HG03139 (cell line): ENCODE data around the gene TRAF3IP1.

Experiments
- ATAC-seq: cut with Tn5 transposase; IDR thresholded peaks from one replicate; pipeline ENCODE4 v1.9.1; 2021; ENCODE audit not compliant: unreplicated experiment

TRAF3IP1 gene

DNA sequence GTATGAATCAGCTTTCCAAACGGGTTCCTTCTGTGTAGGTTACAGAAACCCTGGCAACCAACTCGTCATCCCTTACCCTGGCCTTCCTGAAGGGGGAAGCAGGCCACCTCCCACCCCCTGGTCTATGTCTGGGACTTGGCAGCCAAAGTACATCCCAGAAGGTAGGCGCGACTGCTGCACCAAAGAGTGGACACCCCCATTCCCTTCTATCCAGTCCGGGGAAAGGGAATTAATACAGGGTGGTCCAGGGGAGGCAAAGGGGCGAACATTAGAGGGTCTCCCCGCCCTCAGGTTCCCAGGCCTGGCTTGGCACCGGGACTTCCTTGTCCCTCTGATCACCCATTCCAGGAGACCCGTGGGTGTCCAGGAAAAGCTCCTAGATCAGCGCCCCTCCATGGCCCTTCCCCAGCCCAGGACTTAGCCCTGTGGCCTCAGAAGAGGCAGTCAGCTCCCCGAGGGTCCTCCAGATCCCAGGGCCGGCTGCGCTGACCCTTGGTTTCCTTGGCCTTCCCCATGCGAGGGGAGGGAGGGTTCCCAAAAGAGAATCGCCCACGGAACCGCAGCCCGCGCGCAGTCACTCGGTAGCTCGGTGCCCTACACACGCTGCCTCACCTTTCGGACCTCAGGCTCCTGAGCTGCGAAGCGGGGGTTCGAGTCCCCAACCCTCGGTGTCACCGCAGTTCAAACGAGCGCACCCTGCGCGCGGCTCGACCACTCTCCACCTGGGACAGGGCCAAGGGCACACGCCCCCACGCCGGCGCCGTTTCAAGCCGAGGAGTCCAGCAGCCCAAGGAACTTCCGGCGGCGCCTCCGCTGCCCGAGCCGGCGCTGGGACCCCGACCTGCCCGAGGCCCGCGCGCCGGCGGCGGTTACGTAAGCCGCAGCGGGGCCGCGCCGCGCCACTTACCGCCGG lies 32.3 kb upstream of the TRAF3IP1 start, which contains the start of gene PER2:
Gene PER2 (minus strand): TSS at position 874 of the 913 bp plus-strand sequence. CDS start 10,674 bp downstream, outside the sequence.
- ATAC-seq = peak; percentile 32

DNA sequence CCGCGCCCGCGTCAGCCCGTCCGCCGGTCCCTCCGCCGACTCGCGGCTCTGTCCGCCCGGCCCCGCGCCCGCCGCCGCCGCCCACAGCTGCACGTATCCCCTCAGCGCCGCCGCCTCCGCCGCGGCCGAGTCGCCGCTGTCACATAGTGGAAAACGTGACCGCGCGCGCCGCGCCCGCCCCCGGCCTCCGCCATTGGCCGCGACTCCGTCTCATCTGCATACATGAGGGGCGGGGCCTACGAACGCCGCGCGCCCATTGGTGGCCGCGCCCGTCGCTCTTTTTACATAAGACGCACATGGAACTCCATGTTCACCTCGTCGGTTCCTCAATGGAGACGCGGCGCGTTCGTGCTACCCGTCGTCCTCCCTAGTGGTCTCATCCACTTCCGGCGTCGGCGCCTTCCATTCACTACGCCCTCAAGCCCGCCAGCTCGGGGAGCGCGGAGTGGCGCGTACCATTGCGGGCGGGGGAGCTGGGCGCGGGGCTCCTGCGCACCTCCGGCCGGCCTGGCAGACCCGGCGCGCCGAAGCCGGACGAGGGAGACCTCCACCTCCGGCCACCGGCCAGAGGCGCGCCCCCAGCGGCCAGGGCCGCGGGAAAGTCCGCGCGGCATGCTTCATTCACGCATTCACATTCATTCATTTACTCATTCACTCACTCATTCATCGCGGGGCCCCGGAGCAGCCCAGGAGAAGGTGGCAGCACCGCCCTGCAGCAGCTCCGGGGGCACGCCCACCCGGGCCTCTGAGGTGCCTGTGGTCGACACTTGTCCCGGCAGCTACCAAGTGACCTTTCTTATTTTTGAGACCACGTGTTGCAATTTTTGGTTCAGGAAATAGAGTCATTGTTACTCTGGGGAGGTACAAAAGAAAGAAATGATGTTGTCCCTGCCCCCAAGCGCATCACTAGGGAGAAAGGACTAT lies 31.4 kb upstream of the TRAF3IP1 start:
- ATAC-seq = peak; percentile 85

DNA sequence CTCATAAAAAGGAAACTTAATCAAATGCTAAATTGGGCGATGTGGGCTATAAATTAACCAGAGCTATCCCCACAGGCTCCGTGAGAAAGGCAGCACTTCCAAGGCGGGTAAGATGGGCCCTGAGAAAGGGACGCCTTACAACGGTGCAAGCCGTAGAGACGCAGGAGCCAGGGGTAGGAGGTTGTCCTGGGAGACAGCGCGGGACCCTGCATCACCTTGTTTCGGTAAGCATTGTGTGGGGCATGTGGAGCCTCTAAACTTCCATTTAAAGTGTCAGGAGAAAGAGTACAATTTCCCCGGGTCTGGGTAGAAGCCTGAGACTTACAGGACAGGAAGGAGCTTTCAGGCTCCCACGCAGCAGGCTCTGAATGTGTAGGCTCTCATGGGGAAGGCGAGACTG lies 30.7 kb upstream of the TRAF3IP1 start:
- no peak for ATAC-seq

DNA sequence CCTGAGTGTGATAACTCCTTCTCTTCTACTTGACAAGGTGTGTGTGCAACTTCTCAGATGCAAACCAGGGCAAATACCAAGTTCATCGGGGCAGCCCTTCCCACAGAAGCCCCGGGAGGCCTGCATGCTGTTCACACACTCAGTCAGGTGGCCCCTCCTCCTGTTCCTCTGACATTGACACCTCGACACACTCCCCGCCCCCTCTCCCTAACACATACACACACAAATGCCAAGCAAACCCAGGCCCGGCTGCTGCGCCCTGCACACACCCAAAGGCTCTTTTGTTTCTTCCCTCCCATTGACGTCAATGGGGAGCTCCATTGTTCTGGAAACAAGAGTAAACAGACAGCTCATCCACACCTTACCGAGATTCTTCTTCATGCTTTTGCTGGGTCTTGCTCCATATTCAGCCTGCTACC lies 30.2 kb upstream of the TRAF3IP1 start:
- no peak for ATAC-seq

DNA sequence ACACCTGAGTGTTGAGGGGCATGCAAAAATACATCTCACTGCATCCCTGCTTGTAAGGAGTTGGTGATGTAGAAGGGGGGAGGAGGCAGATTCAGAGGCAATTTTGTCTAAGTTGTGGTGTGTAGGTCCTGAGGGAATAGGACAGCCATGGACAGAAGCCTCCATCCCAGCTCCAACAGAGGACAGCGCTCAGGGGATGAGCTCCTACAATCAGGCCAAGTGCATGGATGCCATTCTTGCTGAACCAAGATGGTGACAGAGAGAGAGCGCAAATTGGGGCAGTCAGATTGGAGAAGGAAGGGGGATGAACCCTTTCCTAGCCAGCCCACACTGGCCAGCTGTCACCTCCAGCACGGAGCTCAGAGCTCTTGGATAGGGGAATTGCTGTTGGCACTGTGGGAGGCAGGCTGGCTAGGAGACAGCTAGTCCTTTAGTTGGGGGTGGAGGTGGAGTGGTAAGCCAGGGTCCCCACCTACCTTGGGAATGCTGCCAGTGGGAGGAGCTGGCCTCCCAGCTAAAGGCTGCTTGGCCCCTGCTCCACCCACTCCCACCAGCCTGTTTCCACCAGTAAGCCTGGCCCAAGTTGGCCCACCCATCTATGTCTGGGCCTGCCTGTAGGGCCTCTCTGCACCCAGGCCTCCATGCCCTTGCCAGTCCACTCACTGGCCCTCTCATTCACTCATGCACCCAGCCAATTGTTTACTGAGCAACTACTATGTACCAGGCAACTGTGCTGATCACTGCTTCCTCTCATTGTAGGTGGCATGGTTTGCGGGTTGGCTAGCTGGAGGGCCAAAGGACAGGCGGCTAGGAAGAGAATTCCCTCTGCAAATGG lies 29.4 kb upstream of the TRAF3IP1 start:
- no peak for ATAC-seq

DNA sequence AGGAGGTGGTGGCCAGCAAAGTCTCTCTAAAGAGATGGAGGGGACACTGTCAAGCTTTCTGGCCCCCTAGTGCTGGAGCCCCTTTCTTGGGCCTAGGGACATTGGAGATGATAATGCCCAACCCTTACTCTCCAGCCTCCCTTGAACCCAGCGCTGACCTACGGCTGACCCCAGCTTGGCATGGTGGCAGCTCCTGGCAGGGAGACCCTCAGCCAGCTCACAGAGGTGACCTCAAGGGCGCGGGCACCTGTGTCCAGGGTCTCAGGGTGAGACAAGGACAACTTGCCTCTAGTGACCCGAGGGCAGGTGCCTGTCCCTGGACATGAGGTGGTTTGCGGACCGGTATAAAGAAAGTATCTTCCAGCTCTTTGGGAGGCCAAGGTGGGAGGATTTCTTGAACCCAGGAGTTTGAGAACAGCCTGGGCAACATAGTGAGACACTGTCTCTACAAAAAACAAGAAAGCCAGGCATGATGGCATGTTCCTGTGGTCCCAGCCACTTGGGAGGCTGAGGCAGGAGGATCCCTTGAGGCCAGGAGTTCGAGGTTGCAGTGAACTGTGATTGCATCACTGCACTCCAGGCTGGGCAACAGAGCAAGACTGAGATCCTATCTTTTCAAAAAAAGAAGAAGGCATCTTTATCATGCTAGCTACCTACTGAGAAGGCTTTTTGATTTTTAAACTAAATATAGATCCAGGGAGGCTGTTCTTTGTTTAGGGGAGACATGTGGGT lies 28.6 kb upstream of the TRAF3IP1 start:
- no peak for ATAC-seq

DNA sequence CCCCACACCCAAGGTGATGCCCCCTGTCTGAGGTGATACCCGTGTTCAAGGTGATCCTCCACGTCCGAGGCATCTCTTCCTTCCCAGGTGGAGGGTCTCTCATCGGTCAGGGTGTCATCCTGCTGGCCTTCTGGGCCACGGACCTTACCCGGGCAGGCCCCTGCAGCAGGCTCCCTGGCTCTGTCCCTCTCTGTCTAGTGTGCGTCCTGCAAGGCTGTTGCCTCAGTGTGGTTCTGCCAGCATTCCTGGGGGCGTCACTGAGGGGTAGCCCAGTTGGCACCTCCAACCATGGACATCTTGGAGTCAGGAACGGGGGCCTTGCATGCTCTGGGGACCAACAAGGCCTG lies 26.3 kb upstream of the TRAF3IP1 start:
- ATAC-seq = no peak

DNA sequence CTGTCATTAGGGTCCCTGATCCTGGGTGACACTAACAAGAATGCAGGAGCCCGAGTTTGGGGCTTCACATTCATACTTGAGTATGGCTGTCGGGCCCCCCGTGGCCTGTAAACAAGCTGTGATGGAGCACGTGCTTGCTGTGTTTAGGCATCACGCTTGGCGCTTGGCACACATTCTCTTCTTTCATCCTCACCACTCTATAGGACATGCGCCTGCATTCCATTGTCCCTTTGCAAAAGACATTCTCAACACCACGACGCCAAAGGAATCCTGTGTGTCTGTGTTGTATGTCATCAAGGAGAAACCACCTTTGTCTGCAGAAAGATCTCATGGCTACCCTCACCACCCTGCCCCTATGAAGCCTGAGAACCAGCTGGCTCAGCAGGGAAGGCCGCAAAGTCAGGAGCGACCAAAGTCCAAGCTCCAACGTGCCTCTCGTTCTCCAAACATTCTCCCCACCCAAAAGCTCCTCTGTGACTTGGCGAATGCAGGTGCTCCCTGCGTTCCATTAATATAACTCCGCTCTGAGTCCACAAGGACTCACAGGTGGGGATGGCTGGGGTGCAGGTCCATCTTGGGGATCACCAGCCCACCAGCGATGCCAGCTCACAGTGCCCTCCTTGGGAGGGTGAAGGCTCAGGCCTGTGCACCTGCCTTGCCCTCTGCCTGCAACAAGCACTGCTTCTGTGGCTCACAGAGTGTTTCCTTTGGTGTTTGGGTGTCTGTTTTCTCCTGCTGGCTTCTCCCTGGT lies 25.8 kb upstream of the TRAF3IP1 start:
- no peak for ATAC-seq

DNA sequence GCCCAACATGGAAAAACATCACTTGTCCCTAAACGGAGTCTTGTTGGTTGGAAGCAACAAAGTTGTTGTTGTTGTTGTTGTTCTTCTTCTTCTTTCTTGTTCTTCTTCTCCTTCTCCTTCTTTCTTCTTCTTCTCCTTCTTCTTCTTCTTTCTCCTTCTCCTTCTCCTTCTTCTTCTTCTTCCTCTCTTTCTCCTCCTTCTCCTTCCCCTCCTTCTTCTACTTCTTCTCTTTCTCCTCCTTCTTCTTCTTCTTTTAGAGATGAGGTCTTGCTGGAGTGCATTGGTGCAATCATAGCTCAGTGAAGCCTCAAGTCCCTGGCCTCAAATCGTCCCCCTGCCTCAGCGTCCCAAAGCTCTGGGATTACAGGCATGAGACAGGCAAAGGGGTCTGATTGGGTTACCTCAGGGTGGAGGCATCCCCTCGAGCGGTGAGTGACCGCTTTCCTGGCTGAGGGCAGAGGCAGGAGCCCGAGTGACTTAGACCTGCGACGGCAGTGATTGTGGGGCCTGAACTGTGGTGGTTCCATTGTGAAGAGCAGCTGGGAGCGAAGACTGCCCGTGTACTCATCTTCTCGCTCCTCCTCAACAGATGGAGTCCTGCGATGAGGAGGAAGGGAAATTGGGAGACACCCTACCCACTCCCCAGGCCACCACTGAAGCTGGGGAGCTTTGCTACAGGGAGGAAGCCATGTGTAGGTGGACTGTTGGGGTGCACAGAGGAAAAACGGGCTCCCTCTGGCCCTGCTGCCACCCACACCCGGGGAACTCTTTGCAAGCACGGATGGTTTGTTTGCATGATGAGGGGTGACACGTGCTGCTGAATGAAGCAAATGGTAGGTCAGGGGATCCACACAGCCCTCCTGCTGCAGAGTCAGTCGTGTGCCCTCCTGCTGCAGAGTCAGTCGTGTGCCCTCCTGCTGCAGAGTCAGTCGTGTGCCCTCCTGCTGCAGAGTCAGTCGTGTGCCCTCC lies 24.9 kb upstream of the TRAF3IP1 start:
- ATAC-seq = no peak

DNA sequence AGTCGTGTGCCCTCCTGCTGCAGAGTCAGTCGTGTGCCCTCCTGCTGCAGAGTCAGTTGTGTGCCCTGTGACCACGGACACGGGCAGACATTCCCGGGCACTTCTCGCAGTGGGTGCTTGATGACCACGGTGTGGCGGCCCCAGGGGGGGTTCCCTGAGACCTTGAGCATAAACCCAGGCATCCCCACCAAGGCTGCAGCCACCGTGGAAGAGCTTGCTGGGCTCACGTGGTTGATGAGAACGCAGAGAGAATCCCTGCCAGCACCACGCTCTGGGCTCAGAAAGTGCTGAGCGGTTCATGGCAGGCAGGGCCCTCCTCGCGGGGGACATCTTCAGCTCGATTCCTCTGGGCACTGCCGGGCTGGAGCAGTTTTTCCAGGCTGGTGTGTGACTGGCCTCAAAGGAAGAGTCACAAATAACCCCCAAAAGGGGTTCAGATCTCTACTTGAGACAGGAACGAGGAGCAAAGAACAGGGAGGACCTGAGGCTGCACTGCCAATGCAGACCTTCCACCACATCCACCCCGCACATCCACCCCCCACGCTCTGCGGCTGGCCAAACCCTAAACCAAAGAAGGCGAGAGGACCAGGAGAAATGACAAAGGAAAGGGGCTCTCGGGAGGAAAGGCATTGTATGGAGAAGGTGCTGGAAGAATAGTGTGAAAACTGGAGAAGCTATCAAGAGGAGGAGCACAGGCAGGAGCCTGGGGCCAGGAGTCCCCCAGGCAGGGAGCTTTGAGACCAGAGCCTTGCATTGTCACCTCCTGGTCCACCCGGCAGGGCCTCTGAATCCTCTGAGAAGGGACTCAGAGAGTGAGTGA lies 23.5 kb upstream of the TRAF3IP1 start:
- ATAC-seq = no peak

DNA sequence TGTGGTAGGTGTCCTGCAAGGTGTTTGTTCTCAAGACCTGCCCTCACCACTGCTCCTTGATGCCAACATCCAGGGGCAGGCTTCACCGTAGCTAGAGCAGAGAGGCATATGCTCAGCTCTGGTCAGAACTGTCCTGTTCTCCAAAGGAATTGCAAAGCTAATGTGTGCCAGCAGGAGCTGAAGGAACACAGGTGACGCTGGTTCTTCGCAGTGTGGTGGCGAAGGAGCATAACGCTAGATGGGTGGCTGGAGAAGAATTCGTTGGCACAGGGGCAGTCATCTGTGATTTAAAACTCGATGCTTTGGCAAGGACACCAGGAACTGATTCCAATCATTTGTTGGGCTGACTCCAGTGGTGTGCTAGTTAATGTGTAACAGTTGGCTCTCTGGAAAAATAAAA lies 20.5 kb upstream of the TRAF3IP1 start:
- ATAC-seq = no peak

DNA sequence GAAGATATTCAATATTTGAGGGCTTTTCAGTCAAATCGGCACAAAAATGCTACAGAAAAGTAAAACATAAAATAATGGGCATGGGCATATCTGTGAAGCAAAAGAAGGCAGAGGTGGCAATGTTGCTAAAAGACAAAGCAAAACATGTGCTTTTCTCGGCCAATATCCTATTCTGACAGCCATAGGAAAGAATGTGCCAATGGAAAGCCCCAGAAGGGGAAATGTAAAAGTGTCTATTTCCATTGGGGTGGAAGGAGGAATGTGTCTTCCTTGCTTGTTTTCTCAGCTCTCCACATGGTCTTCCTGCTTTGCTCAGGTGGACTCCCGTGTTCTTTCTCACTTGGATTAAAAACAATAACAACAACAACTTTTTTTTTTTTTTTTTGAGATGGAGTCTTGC lies 18.2 kb upstream of the TRAF3IP1 start:
- no peak for ATAC-seq

DNA sequence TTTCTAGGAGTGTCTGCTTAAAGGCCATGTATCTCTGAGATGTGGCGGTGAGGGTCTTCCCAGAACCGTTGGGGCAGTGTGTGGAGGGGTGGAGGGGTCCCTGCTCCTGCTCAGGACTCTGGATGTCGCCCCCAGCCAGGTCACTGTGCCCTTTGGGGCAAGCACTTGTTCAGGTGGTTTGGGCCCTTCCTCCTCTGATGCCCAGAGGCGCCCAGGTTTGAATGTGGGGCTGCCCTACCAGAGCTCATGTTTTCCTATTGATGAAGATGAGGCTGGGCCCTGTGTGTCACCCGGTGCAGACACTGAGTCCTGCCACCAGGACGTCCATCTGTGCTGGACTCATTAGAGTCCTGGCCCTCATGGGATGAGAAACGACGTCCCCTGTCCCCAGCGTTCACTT lies 17.6 kb upstream of the TRAF3IP1 start:
- no peak for ATAC-seq

DNA sequence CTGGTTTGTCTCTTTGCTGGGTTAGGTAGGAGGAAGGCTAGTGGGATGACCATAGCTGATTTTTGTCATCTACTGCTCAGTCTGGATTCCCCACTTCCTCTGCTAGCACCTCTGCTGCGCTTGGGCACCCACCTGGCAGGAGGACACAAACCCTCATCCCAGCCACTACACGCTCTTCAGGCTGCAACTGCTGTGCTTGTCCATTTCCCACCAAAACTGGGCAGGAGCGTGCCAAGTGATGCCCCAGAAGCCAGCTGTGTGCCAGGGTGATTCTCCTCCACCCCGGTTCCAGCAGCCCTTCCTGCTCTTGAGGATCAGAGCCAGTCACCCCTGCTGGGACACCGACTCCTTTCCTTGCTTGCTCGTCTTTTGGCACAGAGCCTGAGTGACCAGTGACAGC lies 16.2 kb upstream of the TRAF3IP1 start:
- ATAC-seq = no peak

DNA sequence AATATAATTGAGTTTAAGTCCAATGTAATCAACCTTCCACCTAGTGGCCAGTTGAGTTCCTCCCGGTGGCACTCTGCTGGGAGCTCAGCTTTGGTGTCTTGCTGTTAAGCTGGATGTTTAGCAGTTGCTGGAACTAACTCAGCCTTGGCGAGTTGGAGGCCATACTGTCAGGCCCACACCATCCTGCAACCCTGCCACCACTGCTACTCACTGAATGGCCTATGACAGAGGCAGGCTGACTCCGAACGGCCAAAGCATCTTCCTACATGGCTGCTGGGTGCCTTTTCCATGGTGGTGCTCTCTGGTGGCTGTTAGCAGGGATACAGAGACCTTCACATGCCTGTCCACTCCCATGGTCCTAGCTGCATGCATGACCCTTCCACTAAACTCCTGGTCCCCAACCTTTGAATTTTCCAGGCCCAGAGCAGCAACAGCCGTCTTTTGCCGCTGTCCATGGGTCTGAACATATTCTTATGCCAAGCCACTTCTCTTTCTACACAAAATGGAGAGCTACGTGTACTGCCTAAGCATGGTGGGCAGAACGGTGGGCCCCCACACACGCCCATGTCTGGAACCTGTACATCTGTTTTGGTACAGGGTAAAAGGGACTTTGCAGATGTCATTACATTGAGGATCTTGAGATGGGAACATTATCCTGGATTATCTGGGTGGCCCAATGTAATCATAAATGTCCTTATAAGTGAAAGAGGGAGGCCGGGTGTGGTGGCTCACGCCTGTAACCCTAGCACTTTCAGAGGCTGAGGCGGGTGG lies 15.0 kb upstream of the TRAF3IP1 start:
- ATAC-seq = no peak

DNA sequence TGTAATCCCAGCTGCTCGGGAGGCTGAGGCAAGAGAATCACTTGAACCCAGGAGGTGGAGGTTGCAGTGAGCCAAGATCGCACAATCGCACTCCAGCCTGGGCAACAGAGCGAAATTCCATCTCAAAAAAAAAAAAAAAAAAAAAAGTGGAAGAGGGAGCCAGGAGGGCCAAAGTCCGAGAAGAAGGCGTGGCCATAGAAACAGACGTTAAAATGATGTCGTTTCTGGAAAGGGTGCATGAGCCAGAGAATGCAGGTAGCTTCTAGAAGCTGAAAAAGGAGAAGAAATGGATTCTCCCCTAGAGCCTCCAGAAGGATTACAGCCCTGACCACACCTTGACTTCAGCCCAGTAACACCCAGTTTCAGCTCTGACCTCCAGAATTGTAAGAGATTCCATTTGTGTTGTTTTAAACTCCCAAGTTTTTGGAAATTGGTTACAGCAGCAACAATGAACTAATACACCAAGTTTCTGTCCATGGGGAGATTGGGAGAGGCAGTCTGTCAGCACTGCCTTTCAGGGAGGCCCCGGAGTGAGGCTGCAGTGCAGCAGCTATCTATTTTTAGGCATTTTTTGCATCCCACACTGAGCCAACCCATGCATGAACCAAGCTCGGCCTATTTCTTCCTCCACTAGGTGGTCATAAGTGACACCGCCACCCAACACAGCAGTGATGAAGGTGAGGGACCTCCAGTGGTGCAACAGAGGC lies 14.2 kb upstream of the TRAF3IP1 start:
- ATAC-seq = no peak
